Neural crest cell (in vitro differentiated cells): Measurements from ENCODE around the gene AP1B1. TPM values are rescaled to one million over a fixed set of nuclear protein-coding genes. Genes with fewer than 3 reads are reported as not detected.
A peak's percentile ranks its signal among the peaks of the same experiment; 100 is the strongest.
"Not testable (repeated sequence)": the region's sequence is repeated elsewhere in the genome, so short reads cannot be mapped to it uniquely, and the experiment has no call there.

Experiments
- DNase-seq: peaks from one replicate; pipeline ENCODE4 v3.0.0; 2021; ENCODE audit warnings: low read depth, mixed read lengths, low spot score
- H3K27ac Mint-ChIP-seq: one replicate; pipeline ENCODE4 v1.8.0; 2021; ENCODE audit warnings: mild to moderate bottlenecking, mixed read lengths; ENCODE audit not compliant: unreplicated experiment
- H3K27me3 Mint-ChIP-seq: 2 replicates; pipeline ENCODE4 v1.8.0; 2021; ENCODE audit warnings: low read depth, mild to moderate bottlenecking, mixed read lengths
- H3K36me3 Mint-ChIP-seq: 2 replicates; pipeline ENCODE4 v1.8.0; 2021; ENCODE audit warnings: low read depth, mild to moderate bottlenecking, mixed read lengths
- H3K4me1 Mint-ChIP-seq: 2 replicates; pipeline ENCODE4 v1.8.0; 2021; ENCODE audit warnings: mixed read lengths
- H3K4me3 Mint-ChIP-seq: one replicate; pipeline ENCODE4 v1.8.0; 2021; ENCODE audit warnings: mild to moderate bottlenecking, mixed read lengths
- H3K9me3 Mint-ChIP-seq: 2 replicates; pipeline ENCODE4 v1.8.0; 2021; ENCODE audit warnings: mixed read lengths
- CTCF ChIP-seq: fragments of 200-600 bp; sonication (generic); conservative IDR thresholded peaks from 2 replicates; pipeline ENCODE4 v1.5.0; 2021; ENCODE audit warnings: antibody characterized with exemption, mild to moderate bottlenecking
- total RNA-seq: library from RNA; stranded (reverse); gene quantifications from 2 replicates; pipeline ENCODE4 v1.2.1, GENCODE V29; 2021

Gene AP1B1
- total RNA-seq, 1 donor from 2014 or later: 58.4 TPM

- TF ChIP-seq CTCF: no peak
These were observed 36.5 kb downstream of the AP1B1 start for GRCh38 chr22:29351891-29352290.

GRCh38 chr22:29351042-29351441 lies 37.3 kb downstream of the AP1B1 start:
- no peaks in the 10 kb centered on the region for H3K27me3 Mint-ChIP-seq
- H3K9me3 Mint-ChIP-seq: no peaks in the 10 kb centered on the region
- TF ChIP-seq CTCF: no peak
- no peak for DNase-seq
- peaks cover 6% of the 10 kb centered on the region for H3K36me3 Mint-ChIP-seq
- H3K4me3 Mint-ChIP-seq: no peak overlapping the region
- H3K27ac Mint-ChIP-seq: no peak overlapping the region
- peaks cover 13% of the 10 kb centered on the region for H3K4me1 Mint-ChIP-seq

More at GRCh38 chr22:29351891-29352290, 36.5 kb downstream of the AP1B1 start:
- Mint-ChIP-seq H3K4me3 (no peak overlapping the region), H3K9me3 (no peaks in the 10 kb centered on the region), H3K36me3 (peaks cover 6% of the 10 kb centered on the region), H3K27me3 (no peaks in the 10 kb centered on the region), H3K4me1 (peaks cover 13% of the 10 kb centered on the region), H3K27ac (no peak overlapping the region)
- DNase-seq: no peak

- Mint-ChIP-seq H3K27ac (no peak overlapping the region), H3K9me3 (no peaks in the 10 kb centered on the region), H3K27me3 (no peaks in the 10 kb centered on the region), H3K4me1 (peaks cover 12% of the 10 kb centered on the region), H3K4me3 (no peak overlapping the region), H3K36me3 (peaks cover 2% of the 10 kb centered on the region)
- no peak for DNase-seq
- TF ChIP-seq CTCF: no peak
These were observed 39.4 kb downstream of the AP1B1 start for GRCh38 chr22:29348956-29349355.

- Mint-ChIP-seq H3K27ac (no peak overlapping the region), H3K4me1 (peaks cover 3% of the 10 kb centered on the region), H3K4me3 (no peak overlapping the region), H3K27me3 (no peaks in the 10 kb centered on the region), H3K9me3 (no peaks in the 10 kb centered on the region), H3K36me3 (peaks cover 2% of the 10 kb centered on the region)
- no peak for DNase-seq
- TF ChIP-seq CTCF: no peak
These were observed 40.3 kb downstream of the AP1B1 start for GRCh38 chr22:29348041-29348440.

- Mint-ChIP-seq H3K36me3 (peaks cover 2% of the 10 kb centered on the region), H3K27ac (no peak overlapping the region), H3K4me3 (no peak overlapping the region), H3K9me3 (no peaks in the 10 kb centered on the region), H3K27me3 (no peaks in the 10 kb centered on the region), H3K4me1 (no peaks in the 10 kb centered on the region)
- DNase-seq: no peak
- no peak for TF ChIP-seq CTCF
These were observed 41.7 kb downstream of the AP1B1 start for GRCh38 chr22:29346659-29347058.

- H3K4me3 Mint-ChIP-seq: no peak overlapping the region
- no peaks in the 10 kb centered on the region for H3K27me3 Mint-ChIP-seq
- TF ChIP-seq CTCF: no peak
- H3K36me3 Mint-ChIP-seq: peaks cover 2% of the 10 kb centered on the region
- no peaks in the 10 kb centered on the region for H3K4me1 Mint-ChIP-seq
- H3K9me3 Mint-ChIP-seq: no peaks in the 10 kb centered on the region
- DNase-seq: no peak
- H3K27ac Mint-ChIP-seq: peak overlapping the region; percentile 43
These were observed 42.4 kb downstream of the AP1B1 start for GRCh38 chr22:29345932-29346331.

- H3K27me3 Mint-ChIP-seq, H3K9me3 Mint-ChIP-seq, H3K36me3 Mint-ChIP-seq, H3K4me1 Mint-ChIP-seq, DNase-seq, H3K4me3 Mint-ChIP-seq, H3K27ac Mint-ChIP-seq: not testable (repeated sequence)
These were observed 43.5 kb downstream of the AP1B1 start for GRCh38 chr22:29344889-29345288.
